Fibroblast of lung (primary cell): ENCODE data around the gene TSNAXIP1. TPM values are rescaled to one million over a fixed set of nuclear protein-coding genes. Genes with fewer than 3 reads are reported as not detected.
A peak's percentile ranks its signal among the peaks of the same experiment; 100 is the strongest.
"Not testable (repeated sequence)": the region's sequence is repeated elsewhere in the genome, so short reads cannot be mapped to it uniquely, and the experiment has no call there.

Experiments
- DNase-seq, 2 donors: peaks; one replicate each; pipeline versions ENCODE4 v3.0.0 to v3.0.0-alpha.2; 2010; ENCODE audit warnings: low read depth in 2 of 2
- H2AFZ ChIP-seq: 2 replicates; pipeline ENCODE4 v1.5.1; 2012; ENCODE audit warnings: low read length, control low read depth, inconsistent platforms
- H3K27ac ChIP-seq: 2 replicates; pipeline ENCODE4 v1.5.1; 2011; ENCODE audit warnings: low read length, control low read depth; ENCODE audit not compliant: insufficient read depth
- H3K27me3 ChIP-seq: 2 replicates; pipeline ENCODE4 v1.5.1; 2011; ENCODE audit warnings: mild to moderate bottlenecking, low read length; ENCODE audit not compliant: control insufficient read depth, insufficient read depth
- H3K36me3 ChIP-seq: 2 replicates; pipeline ENCODE4 v1.5.1; 2011; ENCODE audit warnings: low read length; ENCODE audit not compliant: control insufficient read depth, insufficient read depth
- H3K4me1 ChIP-seq: 2 replicates; pipeline ENCODE4 v1.5.1; 2011; ENCODE audit warnings: low read length; ENCODE audit not compliant: control insufficient read depth, insufficient read depth; ENCODE audit errors: extremely low read depth
- H3K4me2 ChIP-seq: 2 replicates; pipeline ENCODE4 v1.5.1; 2011; ENCODE audit warnings: low read length, control low read depth; ENCODE audit not compliant: insufficient read depth; ENCODE audit errors: extremely low read depth
- H3K4me3 ChIP-seq, 4 experiments: fragments of 200-600 bp in 1 of 4; sonication (generic) in 1 of 4; replicated peaks in 1 of 4; 2 replicates each; pipeline ENCODE4 v1.5.1; 2011 to 2016; ENCODE audit warnings: low read length in 4 of 4, low read depth in 3 of 4, mild to moderate bottlenecking in 3 of 4, control low read depth in 2 of 4, inconsistent platforms in 1 of 4, mixed read lengths in 1 of 4; ENCODE audit not compliant: insufficient read depth in 1 of 4; ENCODE audit errors: control extremely low read depth in 1 of 4
- H3K79me2 ChIP-seq: 2 replicates; pipeline ENCODE4 v1.5.1; 2012; ENCODE audit warnings: mild to moderate bottlenecking, low read length, inconsistent platforms; ENCODE audit not compliant: control insufficient read depth, insufficient read depth
- H3K9ac ChIP-seq: 2 replicates; pipeline ENCODE4 v1.5.1; 2011; ENCODE audit warnings: mild to moderate bottlenecking, low read length, control low read depth; ENCODE audit not compliant: insufficient read depth
- H3K9me3 ChIP-seq: 2 replicates; pipeline ENCODE4 v1.5.1; 2012; ENCODE audit warnings: low read depth, low read length; ENCODE audit not compliant: control insufficient read depth, insufficient read depth
- H4K20me1 ChIP-seq: 2 replicates; pipeline ENCODE4 v1.5.1; 2011; ENCODE audit warnings: low read length; ENCODE audit not compliant: control insufficient read depth, insufficient read depth; ENCODE audit errors: extremely low read depth
- CTCF ChIP-seq, 2 donors: IDR thresholded peaks in 1 of 2; conservative IDR thresholded peaks in 1 of 2; 1 replicate in 1 of 2; 2 replicates in 1 of 2; pipeline ENCODE4 v1.5.1; 2011 to 2012; ENCODE audit warnings: low read length in 2 of 2, control low read depth in 1 of 2, inconsistent platforms in 1 of 2, low read depth in 1 of 2, mild to moderate bottlenecking in 1 of 2
- EZH2 ChIP-seq: IDR thresholded peaks from 2 replicates; pipeline ENCODE4 v1.5.1; 2012; ENCODE audit warnings: low read length, control low read depth, mild to moderate bottlenecking; ENCODE audit errors: missing control alignments
- polyA plus RNA-seq, 2 donors: library from polyadenylated mRNA; depleted of rRNA in 1 of 2; stranded (reverse) in 1 of 2; unstranded in 1 of 2; fragments of >200 nt; gene quantifications; 2 replicates each; pipeline ENCODE4 v1.2.1, GENCODE V29; 2011 to 2012; ENCODE audit warnings: missing spikeins in 1 of 2
- total RNA-seq: library from RNA; depleted of rRNA; stranded (reverse); fragments of >200 nt; gene quantifications from 2 replicates; pipeline ENCODE4 v1.2.1, GENCODE V29; 2014

Gene TSNAXIP1
- total and polyA plus RNA-seq, 2 donors (not counting 1 experiment from before 2014, with no cell fraction given) = 0.45 to 1.2 TPM

- peak overlapping the region; percentile 98 for H3K4me2 ChIP-seq
Measured at GRCh38 chr16:67833030-67833414, 26.3 kb downstream of the TSNAXIP1 start.

GRCh38 chr16:67833415-67834241 is 26.9 kb downstream of the TSNAXIP1 start:
- Histone ChIP-seq H4K20me1 (no peaks in the 10 kb centered on the region), H3K4me1 (peaks cover 3% of the 10 kb centered on the region), H3K79me2 (peaks cover 17% of the 10 kb centered on the region), H2AFZ (peak overlapping the region; percentile 94), H3K9ac (peak overlapping the region; percentile 91), H3K36me3 (peaks cover 29% of the 10 kb centered on the region), H3K4me3 (peak overlapping the region; percentile 83 to 93 (median 88)), H3K27me3 (no peaks in the 10 kb centered on the region), H3K27ac (peak overlapping the region; percentile 91), H3K4me2 (peak overlapping the region; percentile 98), H3K9me3 (no peaks in the 10 kb centered on the region)
- DNase-seq = peak; percentile 78 to 87
- TF ChIP-seq CTCF (conservative IDR thresholded peaks at IDR 0.05 in 1 of 2, IDR thresholded peaks at IDR 0.05 in 1 of 2; ENCODE audit: low read depth in 1 of 2, low read length in 2 of 2) (no peak), EZH2 (no peak)

More at GRCh38 chr16:67833030-67833414, 26.3 kb downstream of the TSNAXIP1 start:
- Histone ChIP-seq H3K36me3 (peaks cover 32% of the 10 kb centered on the region), H3K27me3 (no peaks in the 10 kb centered on the region), H2AFZ (peak overlapping the region; percentile 31), H3K9me3 (no peaks in the 10 kb centered on the region), H3K27ac (peak overlapping the region; percentile 91), H3K4me1 (peaks cover 3% of the 10 kb centered on the region), H3K79me2 (peaks cover 17% of the 10 kb centered on the region), H4K20me1 (no peaks in the 10 kb centered on the region), H3K4me3 (peak overlapping the region; percentile 83 to 93 (median 88)), H3K9ac (peak overlapping the region; percentile 91)
- TF ChIP-seq CTCF (conservative IDR thresholded peaks at IDR 0.05 in 1 of 2, IDR thresholded peaks at IDR 0.05 in 1 of 2; ENCODE audit: low read depth in 1 of 2, low read length in 2 of 2) (no peak), EZH2 (no peak)
- DNase-seq = peak; percentile 43 to 77

- H3K4me1 ChIP-seq = peaks cover 3% of the 10 kb centered on the region
- peaks cover 23% of the 10 kb centered on the region for H3K36me3 ChIP-seq
- peak overlapping the region; percentile 94 for H2AFZ ChIP-seq
- H3K4me2 ChIP-seq = peak overlapping the region; percentile 98
- H3K9me3 ChIP-seq = no peaks in the 10 kb centered on the region
- H3K27me3 ChIP-seq = no peaks in the 10 kb centered on the region
- H3K4me3 ChIP-seq = peak overlapping the region; percentile 83 to 93 (median 88)
- peaks cover 17% of the 10 kb centered on the region for H3K79me2 ChIP-seq
- no peak for DNase-seq
- no peak overlapping the region for H3K9ac ChIP-seq
- no peaks in the 10 kb centered on the region for H4K20me1 ChIP-seq
- no peak overlapping the region for H3K27ac ChIP-seq
- TF ChIP-seq CTCF (conservative IDR thresholded peaks at IDR 0.05 in 1 of 2, IDR thresholded peaks at IDR 0.05 in 1 of 2; ENCODE audit: low read depth in 1 of 2, low read length in 2 of 2) (no peak), EZH2 (no peak)
Measured at GRCh38 chr16:67834242-67834614, 27.5 kb downstream of the TSNAXIP1 start.

GRCh38 chr16:67837190-67837589 is 30.5 kb downstream of the TSNAXIP1 start:
- not testable (repeated sequence) for H3K27me3 ChIP-seq, H3K9me3 ChIP-seq, H3K27ac ChIP-seq, H3K9ac ChIP-seq, H4K20me1 ChIP-seq, H3K4me2 ChIP-seq, H2AFZ ChIP-seq, H3K36me3 ChIP-seq, DNase-seq, H3K4me3 ChIP-seq, H3K4me1 ChIP-seq
- peaks cover 14% of the 10 kb centered on the region for H3K79me2 ChIP-seq
